NCI-H446 (cell line): ENCODE measurements around the gene PCNA.
"Not testable (repeated sequence)": the region's sequence is repeated elsewhere in the genome, so short reads cannot be mapped to it uniquely, and the experiment has no call there.

Experiments
- DNase-seq, 2 experiments: peaks; one replicate each; lab custom pipeline; 2025; lab: John Stamatoyannopoulos, UW

Gene PCNA

GRCh38 chr20:5141615-5142014, 21.9 kb upstream of the PCNA start:
- no peak for DNase-seq

DNA sequence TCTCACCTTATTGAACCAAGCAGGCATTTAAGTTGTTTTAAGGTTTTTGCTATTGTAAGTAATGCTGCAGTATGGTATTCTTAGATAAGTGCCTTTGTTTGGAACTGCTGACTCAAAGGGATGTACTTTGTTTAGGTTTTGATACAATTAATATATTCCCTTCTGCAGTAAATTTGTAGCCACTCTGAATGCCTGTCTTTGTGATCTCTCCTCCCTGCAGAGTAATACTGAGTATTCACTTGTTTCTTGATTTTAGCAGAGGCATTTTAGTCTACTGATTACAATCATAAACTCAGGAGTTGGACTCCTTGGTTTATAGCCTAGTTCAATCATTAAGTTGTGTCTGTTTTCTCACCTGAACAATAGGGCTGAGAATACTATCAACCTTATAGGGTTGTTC, 20.4 kb upstream of the PCNA start:
- DNase-seq: no peak

- DNase-seq: no peak
Observed at GRCh38 chr20:5136096-5136495, 16.3 kb upstream of the PCNA start.

DNA sequence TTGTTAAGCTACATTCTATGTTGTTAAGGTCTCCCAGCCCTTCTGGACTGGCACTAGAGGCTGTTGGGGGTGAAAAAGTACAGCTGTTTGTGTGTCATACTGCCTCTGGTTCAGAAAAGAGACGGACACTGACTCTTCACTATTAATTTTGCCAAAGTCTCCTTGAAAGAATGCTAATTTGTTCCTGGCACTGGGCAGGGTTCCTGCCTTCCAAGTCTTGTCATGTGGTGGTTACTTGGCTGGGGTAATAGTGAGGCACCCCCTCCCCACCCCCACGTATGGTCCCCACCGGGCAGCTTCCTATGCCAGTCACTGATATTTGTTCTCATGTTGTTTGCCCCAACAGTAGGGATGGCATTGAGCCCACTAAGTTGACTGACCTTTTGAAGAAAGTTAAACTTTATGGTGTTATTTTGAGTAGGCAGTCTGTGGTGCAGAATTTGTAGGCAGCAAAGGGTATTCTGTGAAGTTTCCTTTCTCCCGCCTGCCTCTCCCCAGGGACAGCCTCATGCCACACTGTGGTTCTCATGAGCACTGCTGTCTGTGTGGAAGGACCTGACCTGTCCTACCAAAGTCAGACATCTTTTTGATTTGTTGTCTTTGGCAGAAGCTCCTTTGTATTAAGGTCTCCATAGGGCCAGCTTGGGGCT, 15.7 kb upstream of the PCNA start:
- no peak for DNase-seq

- DNase-seq: no peak
Observed at GRCh38 chr20:5133998-5134397, 14.2 kb upstream of the PCNA start.

- DNase-seq: no peak
Observed at GRCh38 chr20:5131502-5131901, 11.7 kb upstream of the PCNA start.

- DNase-seq: no peak
Observed at GRCh38 chr20:5128886-5129285, 9.1 kb upstream of the PCNA start.

DNA sequence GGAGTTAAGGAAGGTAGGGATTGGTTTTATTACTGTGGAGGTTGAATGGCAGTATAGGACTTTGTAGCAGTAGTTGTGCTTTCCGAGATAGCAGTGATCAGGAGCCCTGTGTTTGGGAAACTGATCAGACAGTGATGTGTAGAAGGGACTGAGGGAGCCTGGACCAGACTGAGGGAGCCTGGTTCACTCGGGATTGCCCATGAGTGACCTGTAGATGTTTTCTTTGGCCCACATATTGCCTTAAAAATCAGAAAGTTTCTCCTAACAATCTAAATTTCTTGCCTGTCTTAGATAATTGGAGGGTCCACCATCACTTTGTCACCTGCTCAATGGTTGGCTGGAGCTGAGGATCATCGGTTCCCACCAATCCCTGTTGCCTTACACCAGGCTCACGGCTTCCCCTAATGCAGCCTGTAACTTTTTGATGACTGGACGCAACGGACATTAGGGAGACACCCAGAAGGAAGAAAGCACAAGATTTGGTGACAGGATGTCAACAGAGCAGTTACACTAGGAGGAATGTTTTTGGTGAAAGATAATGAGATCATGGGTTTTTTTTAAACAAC, 8.2 kb upstream of the PCNA start:
- no peak for DNase-seq

- DNase-seq: peak in 1 of 2 experiments; percentile 53
Observed at GRCh38 chr20:5127204-5127858, 7.6 kb upstream of the PCNA start.

GRCh38 chr20:5126512-5127203, 6.9 kb upstream of the PCNA start, which contains the start of gene CDS2:
Gene CDS2 (plus strand): TSS chr20:5127008. CDS start chr20:5127093, 85 bp downstream.
- peak; percentile 98 to 99 for DNase-seq

- DNase-seq: no peak
Observed at GRCh38 chr20:5122873-5123260, 3.1 kb upstream of the PCNA start.

- no peak for DNase-seq
Observed at GRCh38 chr20:5120185-5120476, 373 bp upstream of the PCNA start.

DNA sequence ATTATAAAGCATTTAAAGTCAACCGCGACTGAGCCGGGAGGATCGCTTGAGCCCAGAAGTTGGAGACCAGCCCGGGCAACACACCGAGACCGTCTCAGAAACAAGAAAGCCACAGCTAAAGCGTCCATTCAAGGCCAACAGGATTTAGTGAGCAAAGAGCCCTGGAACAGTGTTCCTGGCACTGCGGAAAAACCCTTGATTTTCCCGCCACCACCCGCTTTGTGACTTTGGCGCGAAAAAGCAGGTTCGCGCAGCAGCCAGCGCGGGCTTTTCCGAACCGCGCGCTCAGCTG, 669 bp downstream of the PCNA start:
- no peak for DNase-seq

DNA sequence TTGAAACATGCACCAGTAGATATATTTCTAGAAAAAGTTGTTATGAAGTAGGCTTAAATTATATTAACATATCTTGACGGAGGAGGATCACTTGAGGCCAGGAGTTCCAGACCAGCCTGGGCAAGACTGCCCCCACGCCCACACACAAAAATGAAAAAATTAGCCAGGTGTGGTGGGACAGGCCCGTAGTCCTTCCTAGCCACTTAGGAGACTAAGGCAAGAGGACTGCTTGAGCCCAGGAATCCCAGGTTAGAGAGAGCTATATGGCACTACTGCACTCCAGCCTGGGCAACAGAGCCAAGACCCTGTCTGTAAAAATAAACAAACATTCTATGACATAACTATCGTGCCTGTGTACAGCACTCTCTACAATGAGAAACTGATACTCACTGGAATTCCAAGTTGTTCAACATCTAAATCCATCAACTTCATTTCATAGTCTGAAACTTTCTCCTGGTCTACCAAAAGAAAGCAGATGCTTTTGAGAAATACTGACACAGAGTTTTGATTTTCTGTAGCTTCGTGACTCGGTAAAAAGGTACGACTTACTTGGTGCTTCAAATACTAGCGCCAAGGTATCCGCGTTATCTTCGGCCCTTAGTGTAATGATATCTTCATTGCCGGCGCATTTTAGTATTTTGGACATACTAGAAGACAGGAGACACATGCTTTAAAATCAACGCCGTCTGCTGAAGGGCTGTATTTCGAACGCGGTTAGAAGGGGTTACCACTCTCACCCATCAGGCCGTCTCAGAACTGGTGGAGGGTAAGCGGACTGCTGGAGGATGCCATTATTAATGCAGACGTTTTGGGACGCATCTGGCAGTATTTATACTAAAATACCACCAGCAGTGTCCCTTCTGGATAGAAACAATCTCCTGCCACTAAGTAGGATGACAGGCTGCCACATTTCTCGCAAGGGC, 1.3 kb downstream of the PCNA start:
- DNase-seq: no peak

DNA sequence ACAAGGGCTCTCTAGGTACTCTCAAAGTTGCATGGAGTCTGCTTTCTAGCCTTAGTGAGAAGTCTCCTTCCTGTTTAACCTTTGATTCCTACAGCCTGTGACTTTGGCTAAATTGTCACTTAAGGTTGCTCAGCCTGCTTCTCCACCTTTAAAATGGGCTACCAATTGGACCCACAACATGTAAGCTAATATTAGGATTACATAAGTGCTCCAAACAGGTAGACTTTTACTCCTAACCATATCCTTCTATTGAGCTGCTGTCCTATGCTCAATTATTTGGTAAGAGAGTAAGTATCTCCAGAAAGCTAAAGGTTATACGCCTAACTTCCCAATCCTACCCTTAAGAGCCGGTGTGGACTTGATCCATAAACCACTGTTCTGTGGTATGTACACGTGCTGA, 2.9 kb downstream of the PCNA start:
- DNase-seq: no peak

DNA sequence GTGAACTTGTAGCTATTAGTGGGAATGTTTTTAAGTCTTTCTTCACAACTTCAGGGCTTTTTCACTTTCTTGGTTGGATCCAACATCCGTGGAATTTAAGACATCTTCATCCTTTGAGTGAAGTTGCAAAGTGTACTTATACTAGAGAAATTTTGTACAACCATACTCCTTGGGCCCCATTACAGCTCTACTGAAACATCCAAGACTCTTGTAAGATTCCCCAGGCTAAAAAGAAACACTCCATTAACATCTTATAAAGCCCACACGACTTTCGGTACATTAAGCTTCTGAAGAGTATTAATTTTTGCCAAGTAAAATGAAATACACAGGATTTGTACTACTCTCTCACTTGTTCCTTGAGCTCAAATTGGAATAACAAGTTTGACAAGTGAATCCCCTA, 5.4 kb downstream of the PCNA start:
- no peak for DNase-seq

- no peak for DNase-seq
Observed at GRCh38 chr20:5113615-5113986, 6.2 kb downstream of the PCNA start.

DNA sequence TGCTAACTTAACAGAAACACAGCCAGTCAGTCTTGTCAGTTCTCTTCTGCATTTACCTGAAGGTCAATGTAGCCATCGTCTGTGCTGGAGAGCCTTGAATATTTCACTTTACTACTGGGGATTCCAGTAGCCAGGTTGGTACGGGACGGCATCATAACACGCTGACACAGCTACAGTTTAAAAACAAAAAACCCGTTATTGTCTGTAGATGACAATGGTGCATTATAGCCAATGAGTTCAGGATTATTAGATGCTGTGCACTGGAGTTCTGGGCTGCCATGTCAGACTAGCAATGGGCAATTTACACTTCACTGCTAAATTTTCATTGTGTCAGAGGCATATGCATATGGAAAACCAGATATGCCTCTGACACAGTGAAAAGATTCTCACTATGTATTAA, 10.5 kb downstream of the PCNA start:
- DNase-seq: no peak

DNA sequence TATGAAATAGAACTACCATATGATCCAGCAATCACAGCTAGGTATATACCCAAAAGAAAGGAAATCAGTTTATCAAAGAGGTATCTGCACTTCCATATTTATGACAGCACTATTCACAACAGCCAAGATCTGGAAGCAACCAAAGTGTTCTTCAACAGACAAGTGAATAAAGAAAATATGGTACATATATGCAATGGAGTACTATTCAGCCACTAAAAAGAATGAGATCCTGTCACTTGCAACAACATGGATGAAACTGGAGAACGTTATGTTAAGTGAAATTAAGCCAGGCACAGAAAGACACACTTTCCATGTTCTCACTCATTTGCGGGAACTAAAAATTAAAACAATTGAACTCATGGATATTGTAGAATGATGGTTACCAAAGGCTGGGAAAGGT, 15.3 kb downstream of the PCNA start:
- DNase-seq: no peak

DNA sequence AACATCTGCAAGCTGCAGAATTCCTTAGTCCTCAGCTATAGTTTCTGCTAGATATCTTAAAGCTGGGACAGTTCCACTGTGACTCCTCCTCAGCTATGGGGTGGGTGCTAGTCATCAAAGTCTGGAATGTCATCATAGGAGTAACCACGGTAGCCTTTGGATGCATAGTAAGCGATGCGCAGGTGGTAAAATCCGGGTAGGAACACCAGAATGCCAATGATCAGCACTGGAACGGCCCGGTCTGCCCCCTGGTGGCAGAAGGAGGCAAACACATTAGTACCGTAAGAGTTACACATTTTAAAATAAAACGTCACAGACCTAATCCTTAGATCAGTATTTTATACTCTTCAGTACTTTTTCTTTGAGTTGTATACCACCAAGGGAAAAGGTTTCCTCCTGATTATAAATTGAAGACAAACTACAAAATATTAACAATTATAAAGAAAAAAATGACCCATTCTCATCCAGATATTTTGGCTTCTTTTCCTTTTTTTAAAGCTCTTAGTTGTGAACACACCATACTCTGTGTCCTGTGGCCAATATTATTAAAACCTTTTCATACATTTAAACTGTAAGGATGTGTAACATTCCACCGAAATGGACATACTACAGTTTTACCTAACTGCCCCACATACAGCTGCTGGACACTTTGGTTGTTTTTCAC, 18.9 kb downstream of the PCNA start:
- DNase-seq: peak; percentile 43 to 61

DNA sequence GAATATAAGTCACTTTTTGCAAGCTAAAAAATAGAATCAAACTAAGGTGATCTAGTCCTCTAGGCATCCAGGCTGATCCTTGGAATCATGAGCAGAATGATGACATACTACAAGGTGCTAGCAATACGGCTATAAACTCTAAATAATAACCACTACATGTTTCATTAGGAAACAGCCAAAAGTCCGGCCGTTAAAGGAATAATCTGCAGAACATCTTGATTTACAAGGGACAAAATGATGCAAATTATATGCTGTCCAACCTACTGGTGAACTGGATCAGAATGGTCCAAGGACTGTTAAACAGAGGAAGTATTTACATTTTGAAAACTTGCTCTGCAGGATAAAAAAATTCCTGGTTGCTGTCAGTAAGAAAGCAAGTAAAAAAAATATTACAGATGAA, 19.8 kb downstream of the PCNA start:
- DNase-seq: not testable (repeated sequence)

- not testable (repeated sequence) for DNase-seq
Observed at GRCh38 chr20:5099009-5099408, 20.7 kb downstream of the PCNA start.
